GM18511 (cell line): ENCODE measurements around the gene PRDM16.

Experiments
- ATAC-seq: cut with Tn5 transposase; IDR thresholded peaks from one replicate; pipeline ENCODE4 v1.9.1; 2021; ENCODE audit warnings: mild to moderate bottlenecking, moderate library complexity; ENCODE audit not compliant: unreplicated experiment

The PRDM16 gene

DNA sequence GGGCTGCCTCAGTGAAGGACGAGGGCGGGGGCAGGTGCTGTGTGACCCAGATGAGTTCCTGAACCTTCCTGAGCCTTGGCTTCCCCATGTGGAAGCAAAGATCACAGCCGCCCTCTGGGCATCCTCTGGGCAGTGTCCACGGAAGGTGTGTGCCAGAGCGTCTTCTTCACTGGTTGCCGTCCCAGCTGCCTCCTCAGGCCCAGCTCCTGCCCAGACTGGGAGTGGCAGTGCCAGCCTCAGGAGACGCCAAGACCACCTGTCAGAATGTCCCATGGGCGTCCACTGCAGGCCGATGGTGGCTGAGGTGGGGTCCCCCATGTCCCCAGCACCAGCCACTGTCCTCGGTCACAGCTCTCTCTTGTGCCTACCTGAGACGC lies 395.6 kb downstream of the PRDM16 start:
- ATAC-seq = no peak

DNA sequence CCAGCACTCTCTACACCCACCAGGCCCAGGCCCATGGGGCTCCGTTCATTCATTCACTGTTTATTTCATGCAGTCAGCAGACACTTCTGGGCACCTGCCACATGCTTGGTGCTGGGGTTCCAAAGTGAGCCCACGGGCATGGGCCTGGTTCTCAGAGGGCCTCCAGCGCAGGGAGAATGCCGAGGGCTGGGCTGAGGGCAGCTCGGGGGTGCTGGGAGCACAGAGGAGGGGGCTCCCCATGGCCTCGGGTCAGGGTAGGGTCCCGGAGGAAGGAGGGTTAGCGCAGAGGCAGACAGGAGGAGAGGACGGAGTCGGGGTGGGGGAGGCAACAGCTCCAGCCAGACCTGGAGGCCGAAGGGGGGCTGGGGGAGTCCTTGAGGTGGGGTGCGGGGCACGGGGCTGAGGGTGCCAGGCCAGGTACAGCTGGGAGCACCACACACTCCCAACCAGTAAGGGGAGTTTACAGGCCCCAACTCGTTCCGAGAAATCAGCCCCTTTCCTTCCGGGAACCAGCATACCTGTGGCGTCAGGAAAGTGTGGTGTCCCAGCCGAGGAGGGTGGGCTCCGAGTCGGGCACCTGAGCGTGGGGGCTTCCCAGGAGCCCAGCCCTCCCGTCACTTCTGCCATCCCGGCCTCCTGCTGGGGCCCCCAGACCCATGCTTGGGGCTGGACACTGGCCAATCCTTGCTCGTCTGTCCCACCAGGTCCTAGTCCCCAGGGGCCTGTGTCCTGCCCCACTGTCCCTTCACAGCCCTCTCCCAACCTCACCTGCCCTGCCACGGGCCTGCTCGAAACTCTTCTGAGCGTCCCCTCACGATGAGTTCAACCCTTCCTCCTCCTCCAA lies 396.3 kb downstream of the PRDM16 start:
- no peak for ATAC-seq

DNA sequence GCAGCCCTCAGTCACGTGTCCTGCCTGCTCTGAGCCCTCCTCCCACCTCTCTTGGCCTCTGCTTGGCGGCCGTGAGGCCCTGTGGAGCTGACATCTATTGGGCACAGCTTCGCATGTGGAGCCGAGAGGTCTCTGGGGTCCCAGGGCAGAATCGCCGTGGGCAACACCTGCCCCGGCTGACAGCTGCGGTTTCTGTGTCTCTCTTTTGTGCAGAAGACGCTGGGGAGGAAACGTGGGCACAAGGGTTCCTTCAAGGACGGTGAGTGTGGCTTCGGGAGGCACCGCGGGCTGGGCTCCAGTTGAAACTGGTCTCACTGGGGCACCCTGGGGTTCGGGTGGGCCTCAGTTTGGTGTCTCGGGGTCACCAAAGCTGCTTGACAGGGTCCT lies 396.9 kb downstream of the PRDM16 start:
- no peak for ATAC-seq

DNA sequence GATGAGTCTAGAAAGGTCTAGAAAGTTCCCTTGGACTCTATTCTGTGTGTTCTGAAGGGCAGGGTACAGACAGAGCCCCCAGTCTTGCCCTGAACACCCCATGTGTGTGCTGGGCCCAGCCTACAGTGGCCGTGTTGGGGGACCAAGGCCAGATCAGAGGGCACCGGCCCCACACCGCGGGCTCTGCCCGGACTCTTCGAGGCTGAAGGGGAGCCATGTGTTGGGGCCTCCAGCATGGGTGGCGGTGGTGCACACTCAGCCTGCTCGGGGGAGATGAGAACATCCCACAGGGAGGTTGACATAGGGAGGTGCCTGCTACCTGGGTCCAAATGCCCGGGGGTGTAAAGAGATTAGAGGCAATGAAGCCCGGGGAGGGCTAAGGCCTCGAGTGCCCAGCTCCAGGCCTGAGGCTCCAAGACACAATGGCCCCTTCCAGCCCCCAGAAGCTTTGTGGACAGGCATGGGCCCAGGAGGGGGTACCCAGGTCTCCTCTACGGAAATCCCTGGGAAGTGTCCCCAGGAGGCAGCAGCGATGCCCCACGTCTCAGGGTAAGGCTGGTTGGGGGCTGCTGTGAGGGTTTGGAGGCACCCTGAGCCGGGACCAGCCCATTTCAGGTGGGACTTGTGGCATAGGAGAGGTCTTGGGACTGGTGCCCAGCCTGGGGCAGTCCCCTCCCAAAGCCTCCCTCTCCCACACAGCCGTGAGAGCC lies 397.5 kb downstream of the PRDM16 start:
- ATAC-seq = no peak

DNA sequence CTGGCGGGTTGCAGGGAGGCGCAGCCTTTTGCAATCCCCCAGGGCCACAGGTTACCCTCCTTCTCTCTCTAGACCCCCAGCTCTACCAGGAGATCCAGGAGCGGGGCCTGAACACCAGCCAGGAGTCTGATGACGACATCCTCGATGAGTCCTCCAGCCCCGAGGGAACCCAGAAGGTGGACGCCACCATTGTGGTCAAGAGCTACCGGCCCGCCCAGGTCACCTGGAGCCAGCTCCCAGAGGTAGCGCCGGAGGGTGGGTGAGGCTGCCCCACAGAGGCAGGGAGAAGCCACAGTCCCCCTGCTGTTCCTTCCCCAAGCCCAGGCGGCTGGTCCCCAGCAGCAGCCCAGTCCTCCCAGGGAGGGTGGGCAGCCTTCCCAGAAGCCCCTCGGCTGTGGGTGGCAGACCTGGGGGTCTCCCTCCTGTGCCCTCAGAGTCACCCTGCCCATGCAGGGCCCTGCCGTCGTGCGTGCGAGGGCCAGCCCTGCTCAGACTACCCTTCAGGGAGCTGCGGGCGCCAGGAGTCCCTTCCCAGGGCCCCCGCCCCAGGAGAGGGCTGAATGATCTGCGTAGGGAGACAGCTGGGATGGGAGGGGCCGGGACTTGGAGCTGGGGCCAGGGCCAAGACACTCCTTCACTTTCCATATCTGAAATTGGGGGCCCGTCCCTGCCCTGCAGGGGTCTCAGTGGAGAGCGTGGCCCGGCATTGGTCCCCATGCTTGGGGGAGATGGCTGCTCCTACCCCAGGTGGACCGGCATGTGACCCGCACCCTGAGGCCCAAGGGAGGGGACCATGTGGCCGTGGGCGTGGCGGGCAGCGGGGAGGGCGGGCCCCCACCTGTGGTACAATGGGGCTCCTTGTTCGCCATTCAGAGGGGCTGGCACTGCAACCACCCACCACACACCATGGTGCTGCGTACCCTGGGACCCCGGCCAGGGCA lies 398.4 kb downstream of the PRDM16 start:
- ATAC-seq = no peak

DNA sequence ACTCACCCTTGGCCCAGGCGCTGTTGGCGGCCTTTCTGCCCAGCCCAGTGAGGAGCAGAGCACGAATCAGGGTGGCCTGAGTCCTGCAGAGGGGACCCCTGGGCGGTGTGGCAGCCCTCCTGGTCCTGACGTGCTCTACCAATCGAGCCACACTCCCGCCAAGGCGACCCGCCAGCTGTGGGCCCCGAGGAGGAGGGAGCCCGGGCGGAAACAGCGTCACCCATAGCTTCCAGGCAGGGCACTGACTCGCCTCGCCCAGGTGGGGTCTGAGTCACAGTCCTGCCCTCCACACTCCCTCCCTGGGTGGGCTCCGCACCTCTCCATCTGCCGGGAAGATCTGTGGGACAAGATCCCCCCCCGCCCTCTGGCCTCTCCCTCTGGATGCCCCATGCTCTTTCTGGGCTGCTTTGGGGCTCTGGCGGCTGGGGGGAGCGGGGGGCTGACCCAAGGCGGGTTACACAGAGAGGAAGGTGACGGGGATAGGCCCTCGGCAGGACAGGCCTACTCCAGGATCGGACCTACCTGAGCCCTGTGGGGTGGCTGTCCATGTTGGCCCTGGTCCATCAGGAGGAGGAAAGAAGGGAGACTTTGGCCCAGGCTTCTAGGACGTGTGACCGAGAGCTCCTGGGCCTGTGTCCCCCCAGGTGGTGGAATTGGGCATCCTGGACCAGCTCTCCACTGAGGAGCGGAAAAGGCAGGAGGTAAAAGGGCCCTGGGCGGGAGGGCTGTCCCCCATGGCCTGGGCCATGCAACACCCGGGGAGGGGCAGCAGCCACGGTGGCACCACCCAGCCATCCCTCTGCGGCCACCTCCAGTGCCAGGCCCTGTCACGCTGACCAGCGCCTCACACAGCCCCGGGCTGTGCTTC lies 399.5 kb downstream of the PRDM16 start:
- ATAC-seq = no peak

DNA sequence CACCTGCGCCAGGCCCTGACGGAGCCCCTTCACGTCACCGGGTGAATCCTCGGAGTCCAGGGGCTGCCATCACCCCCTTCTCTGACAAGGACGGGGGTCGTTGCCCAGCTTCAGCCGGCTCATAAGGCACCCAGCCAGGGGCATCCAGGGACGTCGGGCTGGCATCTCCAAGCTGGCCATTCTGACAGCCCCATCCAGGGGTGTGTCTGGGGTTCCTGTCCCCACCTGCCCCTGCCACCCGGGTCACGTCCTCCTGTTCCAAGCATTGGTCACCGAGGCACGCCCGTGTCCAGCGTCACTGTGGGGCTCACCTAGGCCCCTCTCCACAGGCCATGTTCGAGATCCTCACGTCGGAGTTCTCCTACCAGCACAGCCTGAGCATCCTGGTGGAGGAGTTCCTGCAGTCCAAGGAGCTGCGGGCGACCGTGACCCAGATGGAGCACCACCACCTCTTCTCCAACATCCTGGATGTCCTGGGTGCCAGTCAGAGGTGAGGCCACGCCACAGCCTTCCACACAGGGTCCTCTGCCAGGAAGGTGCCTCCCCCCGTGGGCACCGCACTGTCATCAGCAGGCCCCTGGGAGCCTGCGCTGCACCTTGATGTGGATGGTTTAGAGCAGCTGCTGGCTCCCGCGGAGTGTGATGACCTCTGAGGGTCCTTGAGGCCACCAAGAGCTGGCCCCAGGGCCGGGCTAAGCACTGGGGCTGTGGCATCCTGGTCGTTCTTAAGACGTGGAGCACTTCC lies 400.3 kb downstream of the PRDM16 start:
- no peak for ATAC-seq

DNA sequence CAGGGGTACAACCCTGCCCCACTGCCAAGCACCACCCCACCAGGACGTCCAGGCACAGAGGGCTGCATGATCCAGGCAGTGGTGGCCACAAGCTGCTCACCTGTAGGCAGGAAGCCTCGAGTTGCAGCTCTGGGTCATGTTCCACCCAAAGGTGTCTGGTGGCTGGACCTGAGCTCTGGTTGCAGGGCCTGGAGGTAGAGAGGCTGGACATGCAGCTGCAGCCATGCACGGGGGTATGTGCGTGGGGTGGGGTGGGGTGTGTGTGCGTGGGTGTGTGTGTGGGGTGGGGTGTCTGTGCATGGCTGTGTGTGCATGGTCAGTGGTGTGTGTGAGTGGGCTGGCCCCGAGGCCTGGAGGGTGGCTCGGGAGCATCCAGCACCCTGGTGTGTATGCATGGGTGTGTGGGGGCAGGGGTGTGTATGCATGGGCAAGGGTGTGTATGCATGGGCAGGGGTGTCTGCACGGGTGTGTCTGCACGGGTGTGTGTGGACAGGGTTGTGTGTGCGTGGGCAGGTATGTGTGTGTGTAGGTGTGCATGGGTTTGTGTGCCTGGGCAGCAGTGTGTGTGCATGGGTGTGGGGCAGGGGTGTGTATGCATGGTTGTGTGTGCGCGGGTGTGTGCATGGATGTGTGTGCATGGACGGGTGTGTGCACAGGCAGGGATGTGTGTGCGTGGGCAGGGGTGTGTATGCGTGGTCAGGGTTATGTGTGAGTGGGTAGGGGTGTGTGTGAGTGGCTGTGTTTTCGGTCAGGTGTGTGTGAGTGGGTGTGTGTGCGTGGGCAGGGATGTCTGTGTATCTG lies 401.0 kb downstream of the PRDM16 start:
- ATAC-seq = no peak

DNA sequence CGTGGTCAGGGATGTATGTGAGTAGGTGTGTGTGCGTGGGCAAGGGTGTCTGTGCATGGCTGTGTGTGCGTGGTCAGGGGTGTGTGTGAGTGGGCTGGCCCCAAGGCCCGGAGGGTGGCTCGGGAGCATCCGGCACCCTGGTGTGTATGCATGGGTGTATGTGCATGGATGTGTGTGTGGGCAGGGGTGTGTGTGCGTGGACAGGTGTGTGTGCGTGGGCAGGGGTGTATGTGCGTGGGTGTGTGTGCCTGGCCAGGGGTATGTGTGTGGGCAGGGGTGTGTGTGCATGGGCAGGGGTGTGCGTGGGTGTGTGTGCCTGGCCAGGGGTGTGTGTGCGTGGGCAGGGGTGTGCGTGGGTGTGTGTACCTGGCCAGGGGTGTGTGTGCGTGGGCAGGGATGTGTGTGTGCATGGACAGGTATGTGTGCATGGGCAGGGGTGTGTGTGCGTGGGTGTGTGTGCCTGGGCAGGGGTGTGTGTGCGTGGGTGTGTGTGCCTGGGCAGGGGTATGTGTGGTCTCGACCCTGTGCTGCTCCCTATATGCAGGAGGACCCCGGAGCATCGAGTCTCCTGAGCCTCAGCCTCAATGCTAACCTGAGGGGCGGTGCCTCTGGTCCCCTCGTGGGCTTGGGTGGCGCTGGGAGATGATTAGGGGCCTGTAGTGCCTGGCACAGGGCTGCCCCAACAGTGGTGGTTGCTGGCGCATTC lies 401.8 kb downstream of the PRDM16 start:
- no peak for ATAC-seq

DNA sequence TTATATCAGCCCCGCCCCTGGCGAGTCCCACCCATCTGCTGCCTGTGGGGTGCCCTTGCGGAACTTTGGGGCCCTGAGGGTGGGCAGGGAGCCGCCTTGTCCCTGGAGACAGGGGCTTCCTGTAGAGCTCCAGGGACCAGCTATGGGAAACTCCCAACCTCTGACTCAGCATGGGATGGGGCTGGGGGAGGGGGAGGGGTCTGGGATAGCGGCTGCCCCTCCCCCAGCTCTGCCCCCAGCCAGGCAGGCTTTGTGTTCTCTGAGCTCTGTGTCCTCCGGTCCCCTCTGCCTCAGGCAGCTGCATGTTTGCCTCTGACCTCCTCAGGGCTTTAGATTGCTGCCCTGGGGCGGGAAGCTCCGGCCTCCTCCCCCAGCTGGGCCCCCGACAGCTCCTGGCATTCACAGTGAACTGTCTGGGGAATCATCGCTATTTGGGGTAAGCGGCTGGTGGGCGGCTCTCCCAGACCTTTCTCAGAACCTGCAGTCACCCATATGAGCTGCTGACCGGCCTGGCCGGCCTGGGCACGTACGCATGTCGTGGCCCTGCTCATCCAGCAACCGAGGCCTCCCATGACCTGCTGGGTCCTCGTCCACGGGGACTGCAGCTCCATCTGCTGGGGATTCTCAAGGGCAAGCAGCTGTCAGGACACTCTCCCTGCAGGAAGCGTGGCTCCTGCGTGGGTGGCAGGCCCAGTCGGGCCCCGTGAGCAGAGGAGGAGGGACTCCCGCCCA lies 402.5 kb downstream of the PRDM16 start:
- ATAC-seq = no peak

DNA sequence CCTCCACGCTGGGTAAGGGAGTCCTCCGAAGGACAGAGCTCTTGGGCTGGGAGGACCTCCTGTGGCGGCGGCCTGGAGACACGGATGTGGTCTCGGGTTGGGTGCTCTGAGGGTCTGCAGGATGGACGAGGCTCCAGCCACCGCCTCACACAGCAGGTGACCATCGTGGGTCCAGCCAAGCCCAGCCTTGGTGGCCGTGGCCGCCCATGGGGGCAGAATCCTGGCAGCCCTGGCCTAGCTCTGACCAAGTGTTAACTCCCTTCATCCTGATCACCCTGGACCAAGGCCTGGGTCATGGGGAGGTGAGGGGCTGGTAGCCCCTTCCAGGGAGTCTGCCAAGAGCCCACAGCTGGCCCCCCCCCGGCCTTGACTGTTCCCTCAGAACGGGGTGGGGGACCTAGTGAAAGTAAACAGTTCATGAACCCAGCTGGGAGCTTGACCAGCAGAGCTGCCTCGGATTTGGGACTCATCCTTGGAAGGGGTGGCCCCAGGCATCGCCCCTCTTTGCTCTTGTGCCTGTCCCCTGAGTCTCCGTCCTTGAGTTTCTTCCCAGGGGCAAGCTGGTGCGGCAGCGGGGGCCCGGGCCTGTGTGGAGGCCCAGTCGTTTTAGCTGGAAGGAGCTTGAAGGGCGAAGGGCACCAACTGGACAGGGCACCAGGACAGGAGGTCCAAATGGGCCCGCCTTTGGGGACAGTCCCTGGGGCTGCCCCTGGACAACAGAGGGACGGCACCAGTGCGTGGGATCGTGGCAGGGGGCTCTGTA lies 403.3 kb downstream of the PRDM16 start:
- no peak for ATAC-seq

DNA sequence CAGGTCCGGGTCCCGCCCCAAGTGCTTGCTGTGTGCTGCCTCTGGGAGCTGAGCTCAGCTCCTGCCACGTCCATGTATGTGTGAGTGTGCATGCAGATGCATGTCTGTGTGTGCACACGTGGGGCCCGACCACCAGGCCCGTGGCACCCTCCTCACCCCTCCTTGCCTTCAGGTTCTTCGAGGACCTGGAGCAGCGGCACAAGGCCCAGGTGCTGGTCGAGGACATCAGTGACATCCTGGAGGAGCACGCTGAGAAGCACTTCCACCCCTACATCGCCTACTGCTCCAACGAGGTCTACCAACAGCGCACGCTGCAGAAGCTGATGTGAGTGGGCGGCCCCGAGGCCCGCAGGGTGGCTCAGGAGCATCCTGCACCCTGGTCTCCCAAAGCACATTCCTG lies 403.9 kb downstream of the PRDM16 start:
- no peak for ATAC-seq

DNA sequence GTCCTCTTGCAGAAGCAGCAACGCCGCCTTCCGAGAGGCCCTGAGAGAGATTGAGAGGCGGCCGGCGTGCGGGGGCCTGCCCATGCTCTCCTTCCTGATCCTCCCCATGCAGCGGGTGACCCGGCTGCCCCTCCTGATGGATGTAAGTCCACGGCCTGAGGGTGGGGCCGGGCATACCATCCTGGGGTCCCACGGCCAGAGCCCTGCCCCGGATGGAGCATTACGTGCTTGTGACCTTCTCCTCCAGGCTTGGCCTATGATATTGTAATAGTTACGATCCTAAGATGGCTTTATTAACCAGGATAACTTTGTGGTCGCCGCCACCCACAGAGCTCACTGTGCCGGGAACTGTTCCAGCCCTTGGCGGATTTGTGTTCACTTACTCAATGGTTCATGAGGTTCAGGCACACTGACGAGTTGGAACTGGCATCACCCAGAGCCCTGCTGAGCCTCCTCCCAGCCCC lies 404.4 kb downstream of the PRDM16 start:
- no peak for ATAC-seq

DNA sequence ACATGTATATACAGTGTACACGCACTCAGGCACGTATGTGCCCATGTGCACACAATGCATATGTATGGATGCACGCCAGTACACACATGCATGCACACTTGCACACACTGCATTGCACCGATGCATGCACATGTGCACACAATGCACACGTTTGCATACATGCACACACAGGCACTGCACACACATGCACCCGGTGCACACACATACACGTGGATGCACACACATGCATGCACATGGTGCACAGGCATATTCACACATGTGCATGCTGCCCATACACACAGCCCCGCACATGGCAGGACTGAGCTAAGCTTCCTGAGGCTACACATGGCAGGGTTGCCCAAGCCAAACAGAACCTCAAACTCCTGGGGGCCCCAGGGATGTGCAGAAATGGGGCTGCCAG lies 405.0 kb downstream of the PRDM16 start:
- no peak for ATAC-seq

DNA sequence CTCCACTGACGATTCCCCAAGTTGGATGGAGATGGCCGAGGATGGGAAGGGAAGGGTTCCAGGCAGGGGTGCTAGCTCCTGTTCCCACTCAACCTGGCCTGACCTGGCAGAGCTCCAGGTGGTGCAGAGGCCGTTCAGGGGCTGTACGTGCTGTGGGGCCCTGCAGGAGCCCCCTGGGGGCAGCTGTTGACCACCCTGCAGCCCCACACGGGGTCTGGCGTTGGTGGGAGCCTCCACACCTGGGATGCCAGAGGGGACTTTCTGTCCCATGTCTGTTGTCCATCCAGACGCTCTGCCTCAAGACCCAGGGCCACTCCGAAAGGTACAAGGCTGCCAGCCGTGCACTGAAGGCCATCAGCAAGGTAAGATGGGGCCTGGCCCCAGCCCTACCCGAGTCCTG lies 405.4 kb downstream of the PRDM16 start:
- ATAC-seq = no peak

DNA sequence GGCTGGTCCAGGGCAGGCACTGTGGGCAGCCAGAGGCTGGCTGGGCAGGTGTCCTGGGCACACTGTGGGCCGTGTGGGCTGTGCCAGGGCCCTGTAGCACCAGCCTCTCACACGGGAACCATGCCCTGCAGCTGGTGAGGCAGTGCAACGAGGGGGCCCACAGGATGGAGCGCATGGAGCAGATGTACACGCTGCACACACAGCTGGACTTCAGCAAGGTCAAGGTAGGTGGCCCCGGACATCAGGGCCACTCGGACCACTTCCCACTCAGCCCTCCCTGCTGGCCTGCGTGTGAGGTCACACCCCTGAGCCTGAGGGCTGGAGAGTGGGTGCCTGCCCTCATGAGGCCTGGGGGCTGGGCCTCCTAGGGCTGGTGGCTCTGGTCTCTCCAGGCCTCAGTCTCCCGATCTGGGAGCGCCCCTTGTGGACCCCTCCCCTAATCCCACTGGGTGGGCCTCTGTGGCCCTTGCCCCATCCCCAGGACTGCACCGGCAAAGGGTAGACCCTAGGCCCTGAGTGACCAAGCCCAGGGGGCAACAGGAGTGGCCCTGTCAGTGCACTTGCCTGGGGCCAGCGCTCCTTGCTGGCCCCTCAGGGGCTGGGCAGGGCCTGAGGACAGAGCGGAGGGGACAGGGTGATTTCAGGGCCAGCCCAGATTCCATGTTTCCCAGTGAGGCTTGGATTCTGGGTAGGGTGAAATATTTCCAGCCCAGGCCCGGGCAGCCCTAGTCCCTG lies 407.0 kb downstream of the PRDM16 start:
- no peak for ATAC-seq
